C4-2B (cell line): ENCODE data around the gene SLC12A1.

Source experiments
- H3K27ac ChIP-seq: fragments of 450-650 bp; 2 replicates; pipeline ENCODE4 v1.5.1; 2017
- CTCF ChIP-seq: fragments of 450-650 bp; conservative IDR thresholded peaks from 2 replicates; pipeline ENCODE4 v1.5.1; 2017; ENCODE audit warnings: mild to moderate bottlenecking
- ZFX ChIP-seq: fragments of 450-650 bp; IDR thresholded peaks from 2 replicates; pipeline ENCODE4 v1.6.1; 2017

The SLC12A1 gene

GRCh38 chr15:48343865-48344264, 137.8 kb downstream of the SLC12A1 start:
- no peak for TF ChIP-seq CTCF
- TF ChIP-seq ZFX = no peak
- H3K27ac ChIP-seq = no peak overlapping the region

DNA sequence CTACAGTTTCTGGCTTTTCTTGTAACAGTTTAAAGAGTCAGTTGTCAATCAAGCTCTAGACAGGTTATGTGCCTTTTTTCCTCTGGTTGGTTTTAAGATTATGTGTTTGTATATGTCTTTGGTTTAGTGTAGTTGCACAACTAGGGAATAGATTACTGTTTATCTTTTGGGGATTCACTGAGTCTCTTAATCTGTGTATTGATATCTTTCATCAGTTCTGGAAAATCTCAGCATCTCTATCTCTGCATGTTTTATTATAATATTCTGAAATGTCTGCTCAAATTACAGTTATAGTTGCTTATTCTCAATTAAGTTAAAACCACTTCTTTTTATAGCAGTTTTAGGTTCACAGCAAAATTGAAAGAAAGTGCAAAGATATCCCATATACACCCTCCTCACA, 139.4 kb downstream of the SLC12A1 start:
- H3K27ac ChIP-seq = no peak overlapping the region
- TF ChIP-seq CTCF (no peak), ZFX (no peak)

GRCh38 chr15:48352474-48353072, 146.5 kb downstream of the SLC12A1 start:
- no peak for TF ChIP-seq ZFX
- peak; percentile 96 for TF ChIP-seq CTCF
- no peak overlapping the region for H3K27ac ChIP-seq
